GM21786 (cell line): ENCODE measurements around the gene ACTL10.
A peak's percentile ranks its signal among the peaks of the same experiment; 100 is the strongest.
"Not testable (repeated sequence)": the region's sequence is repeated elsewhere in the genome, so short reads cannot be mapped to it uniquely, and the experiment has no call there.

Experiments used
- ATAC-seq: cut with Tn5 transposase; IDR thresholded peaks from one replicate; pipeline ENCODE4 v1.9.1; 2021; ENCODE audit not compliant: unreplicated experiment

ACTL10 gene

DNA sequence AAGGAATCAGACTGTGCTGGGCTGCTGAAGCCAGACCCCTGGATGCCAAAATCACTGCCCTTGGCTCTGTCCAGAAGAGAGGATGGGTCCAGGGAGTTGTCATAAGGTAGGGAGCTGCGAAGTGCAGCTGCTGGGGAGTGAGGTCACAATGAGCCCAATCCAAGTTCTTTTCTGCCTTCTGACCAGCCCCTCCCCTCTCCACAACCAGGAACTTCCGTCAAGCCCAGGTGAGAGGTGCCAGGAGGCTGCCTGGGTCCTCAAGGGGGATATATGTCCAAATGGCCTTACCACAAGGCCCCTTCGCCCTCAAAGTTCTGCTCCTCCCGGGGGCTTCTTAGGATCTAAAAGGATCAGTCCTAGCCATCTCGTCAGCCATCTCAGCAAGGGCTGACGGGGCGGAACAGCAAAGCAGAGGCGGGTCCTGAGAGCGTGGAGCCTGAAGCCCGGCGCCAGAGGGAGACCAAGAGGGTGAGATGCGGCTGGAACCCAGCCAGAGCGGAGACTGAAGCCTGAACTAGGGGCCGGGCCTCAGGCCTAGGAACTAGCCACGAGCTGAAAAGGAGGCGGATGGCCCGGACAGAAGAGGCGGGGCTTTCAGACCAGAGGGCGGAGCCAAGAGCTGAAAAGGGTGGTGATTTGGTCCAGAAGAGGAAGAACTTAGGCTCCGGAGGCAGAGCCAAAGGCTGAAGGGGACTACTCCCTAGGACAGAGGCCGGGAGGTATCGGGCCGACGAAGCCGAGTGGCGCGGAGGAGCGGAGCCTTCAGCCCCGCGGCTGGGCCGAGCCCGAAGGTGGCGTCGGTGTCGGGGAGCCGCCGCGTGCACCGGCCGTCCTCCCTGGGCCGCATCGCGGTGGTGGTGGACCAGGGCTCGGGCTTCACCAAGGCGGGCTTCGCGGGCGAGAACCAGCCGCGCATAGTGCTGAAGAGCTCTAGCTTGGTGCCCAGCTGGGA is at the start of gene ACTL10:
TSS of gene ACTL10 (plus strand) at position 651 of the 952 bp plus-strand sequence. CDS start 555 bp downstream, outside the sequence.
- ATAC-seq, result peak; percentile 60

DNA sequence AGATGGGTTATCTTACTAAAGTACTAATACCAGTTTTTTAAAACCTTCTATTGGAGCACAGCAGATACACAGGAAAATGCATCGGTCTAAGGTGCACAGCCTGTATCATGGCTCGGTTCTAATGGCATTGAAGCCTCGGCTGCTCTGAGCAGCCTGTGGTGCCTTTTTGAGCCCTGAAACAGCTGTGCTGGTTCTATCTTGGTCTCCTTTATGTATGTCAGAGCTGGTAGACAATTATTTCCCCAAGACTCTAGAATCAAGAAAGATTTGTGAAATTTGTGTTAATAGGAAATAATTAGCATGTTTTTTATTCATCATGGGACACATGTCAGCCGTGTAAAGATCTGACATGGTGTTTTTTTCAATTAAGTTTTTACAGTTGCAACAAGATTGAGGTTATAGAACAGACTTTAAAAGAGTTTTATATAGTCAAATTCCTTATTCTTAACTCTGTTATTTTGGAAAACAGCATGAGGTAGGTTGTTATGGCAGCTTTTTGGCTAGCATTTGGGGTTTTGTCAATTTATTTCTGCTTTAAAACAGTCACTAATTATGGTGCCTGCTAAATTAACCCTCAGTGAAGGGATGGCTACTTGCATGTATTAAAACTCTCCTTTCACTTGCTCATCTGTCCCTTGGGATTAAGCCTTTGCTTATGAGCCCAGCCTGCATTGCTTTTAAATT is 44.9 kb upstream of the ACTL10 start:
- no peak for ATAC-seq

GRCh38 chr20:33622705-33623365 is 43.9 kb upstream of the ACTL10 start:
- ATAC-seq, result no peak

DNA sequence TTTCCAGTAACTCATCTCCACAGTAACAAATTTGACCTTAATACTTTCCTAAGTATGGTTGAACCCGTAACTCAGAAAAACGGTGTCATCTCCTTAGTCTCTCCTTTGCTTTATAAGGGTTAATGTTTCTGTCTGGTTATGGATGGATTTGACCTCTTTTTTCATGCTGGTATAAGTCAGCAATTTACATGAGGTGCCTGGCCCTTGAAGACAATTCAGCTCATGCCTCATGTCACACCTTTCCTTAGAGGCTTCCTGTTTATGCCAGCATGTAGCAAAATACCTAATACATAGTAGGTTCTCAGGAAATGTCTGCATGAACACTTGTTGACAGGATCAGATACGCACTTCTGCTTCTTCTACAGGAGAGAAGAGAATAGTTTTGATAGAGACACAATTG is 42.3 kb upstream of the ACTL10 start:
- no peak for ATAC-seq

DNA sequence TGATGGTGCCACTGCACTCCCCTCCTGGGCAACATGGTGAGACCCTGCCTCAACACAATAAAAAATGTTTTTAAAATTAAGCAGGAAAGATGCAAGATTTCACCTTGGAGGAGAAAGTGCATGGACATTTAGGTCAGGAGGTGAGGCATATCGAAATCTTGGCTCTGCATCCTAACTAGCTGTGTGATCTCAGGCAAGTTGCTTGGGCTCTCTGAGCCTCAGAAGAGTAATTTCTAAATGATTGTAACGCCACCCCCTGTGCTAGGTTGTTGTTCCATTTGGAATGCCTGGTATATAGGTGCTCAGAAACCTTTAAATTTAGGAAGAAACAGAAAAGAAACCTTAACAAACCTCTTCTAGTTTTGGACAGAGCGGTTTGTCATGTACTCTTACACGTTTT is 40.6 kb upstream of the ACTL10 start:
- ATAC-seq, result no peak

GRCh38 chr20:33627577-33628216 is 39.0 kb upstream of the ACTL10 start:
- ATAC-seq, result no peak

DNA sequence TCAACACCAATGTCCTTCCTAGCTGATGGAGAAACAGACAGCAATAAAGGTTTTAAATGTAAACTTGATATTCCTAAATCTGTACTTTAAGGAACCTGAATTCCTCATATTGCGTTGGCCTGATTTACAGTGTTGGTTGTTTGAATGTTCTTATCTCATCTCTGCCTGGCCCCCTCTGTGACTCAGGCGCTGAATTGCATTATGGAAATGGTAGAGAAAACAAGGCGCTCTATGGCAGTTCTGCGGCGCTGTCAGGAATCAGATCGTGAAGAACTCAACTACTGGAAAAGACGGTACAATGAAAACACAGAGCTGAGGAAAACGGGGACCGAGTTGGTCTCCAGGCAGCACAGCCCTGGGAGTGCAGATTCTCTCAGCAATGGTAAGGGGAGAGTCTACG is 37.2 kb upstream of the ACTL10 start:
- ATAC-seq, result no peak

- ATAC-seq, result no peak
These were observed 36.8 kb upstream of the ACTL10 start for GRCh38 chr20:33629979-33630378.

- no peak for ATAC-seq
These were observed 36.2 kb upstream of the ACTL10 start for GRCh38 chr20:33630507-33630906.

DNA sequence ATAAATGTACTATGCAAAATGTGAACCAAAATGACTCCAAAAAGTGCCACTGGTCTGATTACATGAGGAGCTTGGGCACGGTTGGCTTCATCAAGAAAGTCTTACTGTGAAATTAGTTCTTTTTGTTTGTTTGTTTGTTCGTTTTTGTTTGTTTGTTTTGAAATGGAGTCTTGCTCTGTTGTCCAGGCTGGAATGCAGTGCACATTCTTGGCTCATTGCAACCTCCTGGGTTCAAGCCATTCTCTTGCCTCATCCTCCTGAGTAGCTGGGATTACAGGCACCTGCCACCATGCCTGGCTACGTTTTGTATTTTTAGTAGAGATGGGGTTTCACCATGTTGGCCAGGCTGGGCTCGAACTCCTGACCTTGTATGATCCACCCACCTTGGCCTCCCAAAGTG is 34.8 kb upstream of the ACTL10 start:
- not testable (repeated sequence) for ATAC-seq

DNA sequence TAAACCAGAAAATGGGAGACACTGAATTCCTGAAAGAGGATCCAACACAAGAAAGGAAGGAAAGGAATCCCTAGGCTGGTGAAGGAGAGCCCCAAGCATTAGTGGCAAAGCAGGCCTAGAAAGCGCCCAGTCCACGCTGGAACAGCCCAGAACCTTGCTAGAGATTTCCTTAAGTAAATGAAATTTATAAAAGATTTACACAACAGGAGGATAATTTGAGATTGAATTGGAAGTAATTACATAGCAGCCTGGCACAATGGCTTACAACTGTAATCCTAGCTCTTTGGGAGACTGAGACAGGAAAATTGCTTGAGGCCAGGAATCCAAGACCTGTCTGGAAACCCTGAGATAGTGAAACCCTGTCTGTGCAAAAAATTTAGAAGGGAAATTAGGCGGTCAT is 31.4 kb upstream of the ACTL10 start:
- no peak for ATAC-seq

DNA sequence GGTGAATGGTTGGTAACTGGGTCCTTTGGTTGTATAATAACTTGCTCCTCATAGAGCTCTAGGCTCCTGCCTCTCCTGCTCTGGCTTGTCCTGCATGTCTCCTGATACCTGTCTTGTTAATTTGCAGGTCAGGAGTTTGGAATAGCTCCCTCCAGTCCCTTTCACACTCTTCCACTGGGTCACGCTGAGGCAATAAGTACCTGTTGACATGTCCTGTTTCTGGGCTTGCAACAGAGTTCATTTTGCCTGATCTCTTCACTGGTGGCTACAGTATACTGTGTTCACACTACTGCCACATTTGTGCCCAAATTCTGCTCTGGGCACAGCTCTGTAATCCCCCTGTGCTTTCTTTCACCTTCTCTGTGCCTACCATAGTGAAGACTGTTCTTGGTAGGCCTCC is 30.0 kb upstream of the ACTL10 start:
- no peak for ATAC-seq

GRCh38 chr20:33640287-33640686 is 26.5 kb upstream of the ACTL10 start:
- no peak for ATAC-seq

DNA sequence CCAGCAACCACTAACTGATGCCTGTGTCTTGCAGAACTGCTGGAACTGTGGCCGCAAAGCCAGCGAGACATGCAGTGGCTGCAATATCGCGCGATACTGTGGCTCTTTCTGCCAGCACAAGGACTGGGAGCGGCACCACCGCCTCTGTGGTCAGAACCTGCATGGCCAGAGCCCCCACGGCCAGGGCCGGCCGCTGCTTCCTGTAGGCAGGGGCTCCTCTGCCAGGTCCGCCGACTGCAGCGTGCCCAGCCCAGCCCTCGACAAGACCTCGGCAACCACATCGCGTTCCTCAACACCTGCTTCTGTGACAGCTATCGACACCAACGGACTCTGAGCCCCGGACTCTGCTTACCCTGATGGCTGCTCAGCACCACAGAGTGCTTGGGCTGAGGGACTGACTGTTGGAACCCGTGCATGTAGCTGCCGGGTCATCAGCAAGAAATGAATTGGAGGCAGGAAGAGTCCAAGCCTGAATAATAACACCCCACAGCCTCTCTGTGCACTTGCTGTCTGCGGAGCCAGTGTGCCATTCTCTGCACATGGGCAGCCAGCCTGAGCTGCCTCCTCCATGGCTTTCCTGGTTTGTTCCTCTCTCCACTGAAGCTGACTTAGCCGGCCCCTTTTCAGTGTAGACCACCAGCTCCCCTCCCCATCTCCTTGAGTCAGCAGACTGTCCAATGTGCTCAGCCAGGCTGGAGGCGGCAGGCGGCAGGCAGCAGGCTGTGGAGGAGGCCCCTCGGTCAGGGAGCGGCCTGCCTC is 22.3 kb upstream of the ACTL10 start:
- ATAC-seq, result no peak

- ATAC-seq, result no peak
These were observed 21.7 kb upstream of the ACTL10 start for GRCh38 chr20:33645072-33645358.

GRCh38 chr20:33645396-33645795 is 21.3 kb upstream of the ACTL10 start:
- no peak for ATAC-seq

GRCh38 chr20:33646191-33646590 is 20.6 kb upstream of the ACTL10 start:
- no peak for ATAC-seq

- ATAC-seq, result not testable (repeated sequence)
These were observed 19.7 kb upstream of the ACTL10 start for GRCh38 chr20:33646959-33647602.

DNA sequence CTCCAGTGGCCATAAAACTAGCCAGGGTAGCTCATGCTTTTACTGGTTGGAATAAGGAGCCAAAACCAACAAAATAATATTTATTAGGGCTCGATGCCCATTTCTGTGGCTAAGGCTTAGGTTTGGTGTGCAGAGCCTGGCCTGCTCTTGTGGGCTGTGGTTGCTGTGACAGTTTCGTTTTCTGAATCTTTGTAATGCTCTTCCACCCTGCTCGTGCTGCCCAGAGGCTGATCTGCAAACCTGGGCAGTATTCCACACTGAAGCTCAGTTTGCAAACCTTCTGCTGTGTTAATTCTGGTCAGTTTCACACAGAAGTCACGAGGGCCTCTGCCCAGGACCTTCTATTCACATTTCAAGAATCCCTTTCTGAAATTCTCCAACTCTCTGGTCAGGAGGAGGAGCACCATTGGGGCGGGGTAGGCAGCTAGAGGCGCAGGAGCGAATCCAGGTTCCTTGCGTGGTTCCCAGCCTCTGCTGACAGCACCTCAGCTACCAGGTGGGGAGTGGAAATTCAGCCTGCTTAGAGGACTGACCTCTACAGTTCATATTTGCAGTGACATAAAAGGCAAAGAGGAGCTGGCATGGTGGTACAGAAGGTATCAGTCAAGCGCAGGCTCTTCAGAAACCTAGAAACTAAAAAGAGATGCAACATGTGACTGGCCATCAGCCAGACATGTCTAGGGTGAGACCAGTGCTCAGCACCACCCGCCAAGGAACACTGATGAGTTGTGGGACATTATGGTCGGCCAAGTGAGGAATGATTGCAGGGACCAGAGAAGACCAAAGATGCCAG is 18.9 kb upstream of the ACTL10 start:
- ATAC-seq, result peak; percentile 85
